Spleen (tissue), 11 donors: Measurements from ENCODE around the gene RNU1-1. TPM values are rescaled to one million over a fixed set of nuclear protein-coding genes. Genes with fewer than 3 reads are reported as not detected.
"Not testable (repeated sequence)": the region's sequence is repeated elsewhere in the genome, so short reads cannot be mapped to it uniquely, and the experiment has no call there.

Experiments used
- DNase-seq: peaks from one replicate; pipeline ENCODE4 v3.0.0-alpha.2; 2020
- H3K27ac ChIP-seq, 8 donors: fragments of 200-600 bp; sonication (generic) in 7 of 8; 1 replicate in 4 of 8; 2 replicates in 4 of 8; pipeline versions ENCODE4 v1.5.0 to v1.8.0; 2016 to 2021; ENCODE audit warnings: inconsistent platforms in 4 of 8, mild to moderate bottlenecking in 4 of 8, moderate library complexity in 1 of 8
- H3K27me3 ChIP-seq, 7 donors: fragments of 200-600 bp; sonication (generic) in 6 of 7; replicated peaks in 1 of 7; 1 replicate in 4 of 7; 2 replicates in 3 of 7; pipeline versions ENCODE4 v1.5.0 to v1.8.0; 2016 to 2021; ENCODE audit warnings: inconsistent platforms in 3 of 7, mild to moderate bottlenecking in 1 of 7
- H3K36me3 ChIP-seq, 6 donors: fragments of 200-600 bp; sonication (generic) in 5 of 6; 1 replicate in 4 of 6; 2 replicates in 2 of 6; pipeline versions ENCODE4 v1.5.0 to v1.8.0; 2016 to 2021; ENCODE audit warnings: inconsistent platforms in 2 of 6
- H3K4me1 ChIP-seq, 6 donors: fragments of 200-600 bp; sonication (generic) in 5 of 6; 1 replicate in 3 of 6; 2 replicates in 3 of 6; pipeline versions ENCODE4 v1.5.0 to v1.8.0; 2016 to 2021; ENCODE audit warnings: inconsistent platforms in 3 of 6
- H3K4me3 ChIP-seq, 8 donors: fragments of 200-600 bp; sonication (generic) in 7 of 8; 1 replicate in 4 of 8; 2 replicates in 4 of 8; pipeline versions ENCODE4 v1.5.0 to v1.8.0; 2016 to 2021; ENCODE audit warnings: inconsistent platforms in 4 of 8, mild to moderate bottlenecking in 4 of 8, moderate library complexity in 2 of 8
- H3K9me3 ChIP-seq, 8 donors: fragments of 200-600 bp; sonication (generic) in 7 of 8; 1 replicate in 4 of 8; 2 replicates in 4 of 8; pipeline versions ENCODE4 v1.5.0 to v1.8.0; 2016 to 2021; ENCODE audit warnings: inconsistent platforms in 4 of 8
- POLR2A ChIP-seq, 3 donors: fragments of 450-650 bp; IDR thresholded peaks; one replicate each; pipeline ENCODE4 v1.5.1; 2017; ENCODE audit warnings: antibody characterized with exemption in 3 of 3, mild to moderate bottlenecking in 1 of 3
- POLR2AphosphoS5 ChIP-seq, 3 donors: sonication (generic); formaldehyde crosslinking; IDR thresholded peaks; one replicate each; pipeline ENCODE4 v1.5.1; 2017; ENCODE audit warnings: antibody characterized with exemption in 3 of 3
- WGBS, 5 donors: extraction: QIAGEN DNeasy Blood & Tissue Kit in 3 of 5; methylation state at CpG; one replicate each; pipeline versions ENCODE4 v1.1.5 to v1.1.7; 2013 to 2018; 5-methylcytosine and 5-hydroxymethylcytosine counted together
- intact Hi-C: fragments of 100-400 bp; cut with DNase I; formaldehyde crosslinking; loops from one replicate; pipeline ENCODE4 v1.15.0; 2023; ENCODE audit warnings: low total_unique reads
- polyA plus RNA-seq, 3 donors: library from polyadenylated mRNA; stranded (reverse); fragments of 200-250 nt; gene quantifications; one replicate each; pipeline ENCODE4 v1.2.1, GENCODE V29; 2013
- total RNA-seq, 7 donors: library from RNA; depleted of rRNA in 3 of 7; stranded (reverse); fragments of >200 nt in 3 of 7; fragmentation: NEBNext Ultra II Directional in 4 of 7; extraction: Animal tissue kit (Norgen Biotek cat#: 25700) in 4 of 7; gene quantifications; one replicate each; pipeline versions ENCODE4 v1.1.0 to v1.2.1, GENCODE V29; 2016 to 2021
- TF ChIP-seq, protein P1 (sequence below), 11 experiments: fragments of 200-600 bp in 7 of 11; fragments of 450-650 bp in 4 of 11; sonication (generic) in 4 of 11; IDR thresholded peaks in 8 of 11; conservative IDR thresholded peaks in 3 of 11; 1 replicate in 7 of 11; 2 replicates in 4 of 11; pipeline versions ENCODE4 v1.4.0 to v1.8.0; 2016 to 2021; ENCODE audit warnings: antibody characterized with exemption in 11 of 11, inconsistent platforms in 4 of 11, mild to moderate bottlenecking in 1 of 11
- donor health status: healthy with polysubstance abuse.
- donor health status: DM: no; HTN: no; CAD: no; lungs with moderate emphysema.
- donor health status: DM: no; HTN: no; CAD: no.
- donor health status: Bipolar disorder and iron deficiency.
- donor health status: healthy.
- donor health status: DM: no; HTN: no; CAD: no.
- donor health status: DM: yes; HTN: yes; CAD: no.

RNU1-1 gene
- total and polyA plus RNA-seq, 10 donors: under 0.01 to 8,075 (median 6,234) TPM; not detected in 3

DNA sequence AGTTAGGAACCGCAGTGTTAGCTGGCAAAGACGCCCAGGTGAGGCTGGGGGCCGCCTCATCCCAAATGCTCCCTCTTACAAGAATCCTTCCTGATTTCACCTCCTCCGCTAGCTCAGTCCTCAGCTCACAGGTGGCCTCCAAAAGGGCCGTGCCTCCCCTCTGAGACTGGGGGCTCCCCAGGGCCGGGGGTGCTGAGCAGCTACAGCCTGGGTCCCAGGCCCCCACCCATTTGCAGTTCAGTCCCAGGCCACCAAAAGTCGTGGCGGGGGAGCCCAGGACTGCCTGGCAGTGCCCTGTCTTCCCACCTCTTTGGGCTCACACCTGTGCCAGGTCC, 29.6 kb downstream of the RNU1-1 start:
- H3K36me3 ChIP-seq: peaks cover 0 to 92% (median 49%) of the 10 kb centered on the region in 6 donors
- no peak overlapping the region for H3K27ac ChIP-seq
- peak; percentile 44 for DNase-seq
- WGBS, 5 donors: 87 to 100% (median 95%) methylated on average over 3 to 8 of the region's 8 CpGs
- no peaks in the 10 kb centered on the region for H3K9me3 ChIP-seq
- no peaks in the 10 kb centered on the region for H3K27me3 ChIP-seq
- H3K4me3 ChIP-seq: no peak overlapping the region
- TF ChIP-seq POLR2AphosphoS5 (IDR thresholded peaks at IDR 0.05) (no peak), POLR2A (IDR thresholded peaks at IDR 0.05) (no peak)
- TF ChIP-seq, protein P1, sequence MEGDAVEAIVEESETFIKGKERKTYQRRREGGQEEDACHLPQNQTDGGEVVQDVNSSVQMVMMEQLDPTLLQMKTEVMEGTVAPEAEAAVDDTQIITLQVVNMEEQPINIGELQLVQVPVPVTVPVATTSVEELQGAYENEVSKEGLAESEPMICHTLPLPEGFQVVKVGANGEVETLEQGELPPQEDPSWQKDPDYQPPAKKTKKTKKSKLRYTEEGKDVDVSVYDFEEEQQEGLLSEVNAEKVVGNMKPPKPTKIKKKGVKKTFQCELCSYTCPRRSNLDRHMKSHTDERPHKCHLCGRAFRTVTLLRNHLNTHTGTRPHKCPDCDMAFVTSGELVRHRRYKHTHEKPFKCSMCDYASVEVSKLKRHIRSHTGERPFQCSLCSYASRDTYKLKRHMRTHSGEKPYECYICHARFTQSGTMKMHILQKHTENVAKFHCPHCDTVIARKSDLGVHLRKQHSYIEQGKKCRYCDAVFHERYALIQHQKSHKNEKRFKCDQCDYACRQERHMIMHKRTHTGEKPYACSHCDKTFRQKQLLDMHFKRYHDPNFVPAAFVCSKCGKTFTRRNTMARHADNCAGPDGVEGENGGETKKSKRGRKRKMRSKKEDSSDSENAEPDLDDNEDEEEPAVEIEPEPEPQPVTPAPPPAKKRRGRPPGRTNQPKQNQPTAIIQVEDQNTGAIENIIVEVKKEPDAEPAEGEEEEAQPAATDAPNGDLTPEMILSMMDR (IDR thresholded peaks at IDR 0.05 in 8 of 11, conservative IDR thresholded peaks at IDR 0.05 in 3 of 11): no peak
- intact Hi-C loops: no loop called here
- H3K4me1 ChIP-seq: no peaks in the 10 kb centered on the region

DNA sequence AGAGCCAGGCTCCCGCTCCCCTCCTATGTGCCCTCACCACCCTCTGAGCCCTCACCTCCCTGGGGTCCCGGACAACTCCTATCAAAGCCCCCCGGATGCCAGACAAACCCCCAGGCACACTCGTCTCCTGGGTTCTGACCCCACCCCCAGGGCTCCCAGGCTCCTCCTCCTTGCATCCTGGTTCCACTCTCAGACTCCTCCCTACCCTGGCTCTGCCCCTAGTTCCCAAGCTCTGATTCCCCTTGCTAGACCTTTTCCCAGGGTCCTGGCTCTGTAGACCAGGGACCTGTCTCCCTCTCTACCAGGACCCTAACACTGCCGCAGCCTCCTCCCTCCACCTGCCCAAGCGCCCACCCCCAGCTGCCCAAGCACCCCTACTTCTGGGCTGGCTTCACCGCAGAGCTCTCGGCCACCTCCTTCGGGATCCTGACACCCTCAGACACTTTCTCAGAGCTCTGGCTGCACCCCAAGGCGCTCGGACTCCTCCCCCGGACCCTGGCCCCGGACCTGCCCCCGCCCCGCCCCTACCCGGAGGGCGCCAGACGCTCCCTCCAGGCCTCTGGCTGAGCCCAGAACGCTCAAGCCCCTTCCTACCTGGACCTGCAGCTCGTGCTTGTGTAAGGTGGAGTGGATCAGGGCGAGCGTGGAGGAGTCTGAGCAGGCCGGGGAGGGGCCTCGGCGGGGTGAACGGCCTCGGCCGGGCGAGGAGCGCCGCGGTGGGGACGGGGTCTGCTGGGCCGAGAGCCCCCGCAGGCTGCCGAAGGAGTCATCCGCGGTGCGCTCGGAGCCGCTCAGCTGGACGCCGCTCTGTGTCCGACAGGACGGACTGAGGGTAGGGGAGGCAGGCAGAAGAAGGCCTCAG, 30.2 kb downstream of the RNU1-1 start:
- peak; percentile 44 for DNase-seq
- H3K27ac ChIP-seq, H3K27me3 ChIP-seq, H3K4me3 ChIP-seq, H3K4me1 ChIP-seq, intact Hi-C loops, H3K9me3 ChIP-seq: not testable (repeated sequence)
- TF ChIP-seq POLR2AphosphoS5 (IDR thresholded peaks at IDR 0.05): peak in 1 of 3 donors; percentile 36
- peaks cover 0 to 89% (median 50%) of the 10 kb centered on the region in 6 donors for H3K36me3 ChIP-seq
- 90 to 94% (median 92%) methylated on average over 18 to 45 of the region's 45 CpGs for WGBS, 5 donors

DNA sequence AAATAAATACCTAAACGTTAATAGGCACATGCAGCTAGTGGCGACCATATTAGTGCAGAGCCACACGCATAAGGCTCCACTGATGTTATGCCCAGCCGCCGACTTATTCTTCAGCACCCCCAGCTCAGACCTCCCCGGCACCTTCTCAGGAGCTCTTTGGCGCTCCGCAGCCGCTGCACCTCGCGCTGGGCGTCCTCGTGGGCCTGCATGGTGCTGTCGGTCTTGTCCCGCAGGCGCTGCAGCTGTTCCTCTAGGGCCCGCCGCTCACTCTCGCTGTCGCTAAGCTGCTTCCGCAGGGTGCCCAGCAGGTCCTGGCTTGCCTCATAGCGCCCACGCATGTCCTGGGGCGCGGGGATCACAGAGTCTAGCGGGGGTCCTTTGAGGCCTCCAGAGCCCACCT, 30.9 kb downstream of the RNU1-1 start:
- H3K9me3 ChIP-seq, H3K27ac ChIP-seq, H3K4me1 ChIP-seq, H3K4me3 ChIP-seq, H3K27me3 ChIP-seq, intact Hi-C loops: not testable (repeated sequence)
- H3K36me3 ChIP-seq: peaks cover 0 to 91% (median 57%) of the 10 kb centered on the region in 6 donors
- TF ChIP-seq POLR2AphosphoS5 (IDR thresholded peaks at IDR 0.05): peak in 1 of 3 donors; percentile 28
- 96 to 99% (median 97%) methylated on average over 21 to 26 of the region's 26 CpGs for WGBS, 5 donors
- DNase-seq: peak; percentile 54

DNA sequence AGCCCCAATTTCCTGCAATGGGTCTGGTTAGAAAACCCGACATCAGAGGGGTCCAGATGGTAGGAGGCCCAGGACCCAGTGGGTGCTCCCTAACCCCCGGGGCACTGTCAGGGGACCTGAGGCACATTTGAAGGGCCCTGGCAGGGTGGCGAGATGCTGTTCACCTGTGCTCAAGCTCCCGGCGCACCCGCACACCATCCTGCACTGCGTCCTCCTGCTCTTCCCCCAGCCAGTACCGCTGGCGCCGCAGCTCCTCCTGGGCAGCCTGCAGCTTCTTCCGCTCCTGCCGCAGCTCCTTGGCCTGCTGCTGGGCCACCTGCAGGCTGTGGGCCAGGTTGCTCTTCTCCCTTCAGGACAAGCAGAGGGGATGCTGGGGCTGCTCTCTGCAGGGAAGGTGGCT, 36.0 kb downstream of the RNU1-1 start:
- Histone ChIP-seq H3K36me3 (peaks cover 0 to 100% (median 64%) of the 10 kb centered on the region in 6 donors), H3K4me3 (no peak overlapping the region), H3K4me1 (no peaks in the 10 kb centered on the region), H3K9me3 (no peaks in the 10 kb centered on the region), H3K27ac (no peak overlapping the region), H3K27me3 (no peaks in the 10 kb centered on the region)
- peak; percentile 48 for DNase-seq
- TF ChIP-seq, protein P1 (IDR thresholded peaks at IDR 0.05 in 8 of 11, conservative IDR thresholded peaks at IDR 0.05 in 3 of 11): no peak
- peak in 1 of 3 donors; percentile 47 for TF ChIP-seq POLR2AphosphoS5 (IDR thresholded peaks at IDR 0.05)
- intact Hi-C loops: no loop called here
- WGBS, 5 donors: 95 to 98% (median 97%) methylated on average over 12 of the region's 12 CpGs
